ENCODE measurements around the gene GTF2F2.

Gene GTF2F2

GRCh38 chr13:45132369-45133064, 12.2 kb downstream of the GTF2F2 start:
- no peak for DNase-seq

- no peak for DNase-seq
These were observed 13.2 kb downstream of the GTF2F2 start for GRCh38 chr13:45133396-45134118.

GRCh38 chr13:45136741-45137504, 16.6 kb downstream of the GTF2F2 start:
- no peak for DNase-seq

GRCh38 chr13:45137526-45137925, 17.2 kb downstream of the GTF2F2 start:
- DNase-seq: no peak

GRCh38 chr13:45138282-45138681, 18.0 kb downstream of the GTF2F2 start:
- DNase-seq: no peak

- no peak for DNase-seq
These were observed 21.1 kb downstream of the GTF2F2 start for GRCh38 chr13:45141369-45141768.

GRCh38 chr13:45142440-45143345, 22.4 kb downstream of the GTF2F2 start:
- DNase-seq: no peak

- DNase-seq: no peak
These were observed 23.0 kb downstream of the GTF2F2 start for GRCh38 chr13:45143346-45143751.

- no peak for DNase-seq
These were observed 29.7 kb downstream of the GTF2F2 start for GRCh38 chr13:45149964-45150363.

- DNase-seq: no peak
These were observed 36.5 kb downstream of the GTF2F2 start for GRCh38 chr13:45156565-45157361.

- no peak for DNase-seq
These were observed 41.9 kb downstream of the GTF2F2 start for GRCh38 chr13:45162194-45162593.

GRCh38 chr13:45162821-45163220, 42.5 kb downstream of the GTF2F2 start:
- DNase-seq: no peak

- DNase-seq: no peak
These were observed 46.5 kb downstream of the GTF2F2 start for GRCh38 chr13:45166858-45167257.

- DNase-seq: no peak
These were observed 47.6 kb downstream of the GTF2F2 start for GRCh38 chr13:45167611-45168554.

GRCh38 chr13:45168555-45168930, 48.2 kb downstream of the GTF2F2 start:
- no peak for DNase-seq

- no peak for DNase-seq
These were observed 54.2 kb downstream of the GTF2F2 start for GRCh38 chr13:45174478-45174877.

GRCh38 chr13:45178349-45179162, 58.2 kb downstream of the GTF2F2 start:
- DNase-seq: no peak

- DNase-seq: no peak
These were observed 59.1 kb downstream of the GTF2F2 start for GRCh38 chr13:45179428-45179827.

GRCh38 chr13:45180303-45180702, 60.0 kb downstream of the GTF2F2 start:
- DNase-seq: no peak

All from cortex of kidney (tissue), 1 donor.